PFSK-1 (cell line): ENCODE results near the gene TBC1D9B.

Source experiments
- FOXP2 ChIP-seq: optimal IDR thresholded peaks from 2 replicates; pipeline ENCODE3; 2011; ENCODE audit warnings: borderline replicate concordance, control low read depth, inconsistent platforms; ENCODE audit not compliant: insufficient read depth; ENCODE audit errors: extremely low read length, extremely low read depth
- POLR2AphosphoS5 ChIP-seq: IDR thresholded peaks from 2 replicates; pipeline ENCODE4 v1.6.1; 2012; ENCODE audit warnings: low read depth, mild to moderate bottlenecking, control low read depth, low read length, moderate library complexity
- SIN3A ChIP-seq: IDR thresholded peaks from 2 replicates; pipeline ENCODE4 v1.6.1; 2012; ENCODE audit warnings: mild to moderate bottlenecking, low read length, moderate library complexity, borderline replicate concordance; ENCODE audit not compliant: insufficient read depth
- TAF1 ChIP-seq: IDR thresholded peaks from 2 replicates; pipeline ENCODE4 v1.6.1; 2012; ENCODE audit warnings: low read length, control low read depth, borderline replicate concordance; ENCODE audit not compliant: insufficient read depth

DNA sequence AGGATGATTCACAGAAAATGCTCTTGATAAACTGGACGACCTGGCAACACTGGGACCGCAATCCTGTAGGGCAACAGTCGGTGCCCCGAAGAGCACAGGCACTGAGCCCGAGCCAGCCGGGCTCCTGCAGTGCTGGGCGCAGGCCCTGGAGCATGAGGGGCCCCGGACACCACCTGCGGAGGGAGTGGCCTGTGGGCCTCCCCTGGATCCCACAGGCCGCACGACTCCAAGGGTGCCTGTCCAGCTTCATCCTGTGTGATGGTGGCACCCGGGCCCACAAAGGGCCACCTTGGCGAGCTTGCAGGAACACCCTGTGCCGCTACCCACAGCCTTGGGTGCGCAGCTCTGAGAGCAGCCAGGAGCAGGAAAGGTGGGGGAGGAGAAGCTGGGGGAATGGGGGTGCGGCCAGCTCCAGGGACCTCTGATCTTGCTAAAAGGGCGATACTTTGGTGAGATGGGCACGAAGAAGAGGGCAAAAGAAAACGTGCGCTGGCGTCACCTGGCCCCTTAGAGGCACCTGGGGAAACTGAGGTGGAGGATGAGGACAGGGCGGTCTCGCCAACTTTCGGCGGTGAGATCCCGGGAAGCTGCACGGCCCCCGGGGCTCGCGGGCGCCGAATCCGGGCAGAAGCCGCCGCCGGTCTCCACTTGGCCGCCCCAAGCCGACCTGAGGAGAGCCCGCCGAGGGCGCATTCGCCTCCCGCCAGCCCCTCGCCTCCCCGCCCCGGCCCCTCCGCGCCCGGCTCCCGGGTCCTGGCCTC is 722 bp downstream of the TBC1D9B start:
- TF ChIP-seq POLR2AphosphoS5 (no peak), FOXP2 (no peak), TAF1 (no peak), SIN3A (no peak)
